ENCODE results near the gene GOLGA6L7.
"Not testable (repeated sequence)": the region's sequence is repeated elsewhere in the genome, so short reads cannot be mapped to it uniquely, and the experiment has no call there.

The GOLGA6L7 gene

DNA sequence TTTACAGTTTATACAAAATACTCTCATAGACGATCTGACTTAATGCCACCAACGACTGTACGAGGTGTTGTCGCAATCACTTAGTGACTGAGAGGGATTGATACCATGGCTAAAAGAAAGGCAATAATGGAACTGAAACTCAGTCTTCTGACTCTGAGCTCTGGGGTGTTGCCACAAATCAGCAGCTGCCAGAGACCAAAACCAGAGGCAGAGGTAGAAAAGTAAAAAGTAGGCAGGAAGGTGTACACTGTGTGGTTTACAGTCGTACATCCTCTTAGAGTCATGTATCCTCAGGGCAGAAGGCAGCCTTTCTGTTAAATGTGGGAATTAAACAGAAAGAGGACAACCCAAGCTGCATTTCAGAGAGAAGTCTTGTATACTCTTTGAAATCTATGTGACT, 1.2 kb downstream of the GOLGA6L7 start:
- not testable (repeated sequence) for DNase-seq (ENCODE audit: low read depth, low spot score)

DNA sequence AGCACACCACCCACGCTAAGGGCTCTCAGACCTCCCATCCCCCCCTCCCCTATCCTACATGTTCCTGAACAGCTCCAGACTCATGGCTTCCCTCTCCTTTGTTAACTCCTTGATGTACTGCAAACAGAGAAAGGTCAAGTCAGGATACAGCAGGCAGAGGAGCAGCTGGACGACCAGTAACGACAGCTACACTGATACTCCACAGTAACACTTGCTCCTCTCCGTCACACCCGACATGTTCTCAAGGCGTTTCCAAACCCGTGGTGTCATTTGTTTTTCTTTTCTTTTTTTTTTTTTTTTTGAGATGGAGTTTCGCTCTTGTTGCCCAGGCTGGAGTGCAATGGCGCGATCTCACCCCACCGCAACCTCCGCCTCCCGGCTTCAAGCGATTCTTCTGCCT, 4.3 kb downstream of the GOLGA6L7 start:
- not testable (repeated sequence) for DNase-seq (ENCODE audit: low read depth, low spot score)

DNA sequence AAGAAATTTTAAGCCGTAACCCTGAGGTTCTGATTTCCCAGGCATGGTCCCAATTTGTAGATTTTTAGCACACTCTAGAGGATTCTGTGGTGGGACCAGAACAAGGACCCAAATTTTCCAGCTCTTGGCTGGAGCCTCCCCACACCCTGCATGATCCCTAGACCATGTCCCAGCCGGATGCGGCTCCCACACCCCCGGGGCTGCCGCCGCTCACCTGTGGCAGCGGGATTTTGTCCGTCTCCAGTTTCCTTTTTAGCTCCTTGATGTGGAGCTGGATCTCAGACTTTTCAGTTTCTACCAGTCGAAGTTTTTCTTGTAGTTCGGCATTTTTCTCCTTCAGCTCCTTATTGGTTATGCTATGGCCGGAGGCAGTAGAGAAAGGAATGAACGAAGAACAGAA, 4.9 kb downstream of the GOLGA6L7 start:
- DNase-seq (ENCODE audit: low read depth, low spot score): not testable (repeated sequence)

DNA sequence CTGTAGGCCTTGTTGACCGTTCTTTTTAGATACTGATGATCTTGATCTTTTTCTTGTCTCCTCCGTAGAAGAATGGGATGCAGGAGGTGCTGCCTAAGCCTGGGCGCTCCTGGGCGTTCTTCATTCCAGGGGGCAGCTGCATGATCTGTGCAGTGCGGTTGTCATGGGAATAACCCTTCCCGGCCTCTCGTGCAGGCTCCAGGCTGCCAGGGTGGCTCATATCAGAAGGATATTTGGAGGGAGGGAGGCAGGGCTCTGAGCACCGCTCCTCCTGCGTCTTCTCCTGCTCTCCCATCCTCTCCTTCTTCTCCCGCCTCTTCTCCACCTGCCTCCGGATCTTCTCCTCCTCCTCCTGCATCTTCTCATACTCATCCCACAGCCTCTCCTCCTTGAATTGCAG, 6.2 kb downstream of the GOLGA6L7 start:
- DNase-seq (ENCODE audit: low read depth, low spot score): not testable (repeated sequence)

DNA sequence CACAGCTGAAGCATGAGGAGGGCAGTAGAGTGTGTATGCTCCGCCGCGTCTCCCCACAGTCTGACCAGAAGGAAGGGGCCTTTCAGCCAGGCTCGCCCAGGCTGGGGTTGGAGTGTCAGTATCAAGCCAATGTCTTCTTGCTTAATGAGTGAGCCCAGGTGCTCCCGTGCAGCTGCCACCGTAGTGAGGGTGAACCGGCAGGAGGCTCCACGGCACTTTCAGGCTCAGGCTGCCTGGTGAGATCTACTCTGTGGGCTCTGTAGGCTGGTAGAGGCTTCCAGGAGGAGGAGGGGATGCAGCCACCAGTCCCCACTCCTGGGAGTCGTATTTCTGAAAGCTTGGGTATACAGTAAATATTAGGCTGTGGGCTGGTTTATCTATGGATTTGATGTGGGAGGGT, 8.2 kb downstream of the GOLGA6L7 start:
- not testable (repeated sequence) for DNase-seq (ENCODE audit: low read depth, low spot score)

DNA sequence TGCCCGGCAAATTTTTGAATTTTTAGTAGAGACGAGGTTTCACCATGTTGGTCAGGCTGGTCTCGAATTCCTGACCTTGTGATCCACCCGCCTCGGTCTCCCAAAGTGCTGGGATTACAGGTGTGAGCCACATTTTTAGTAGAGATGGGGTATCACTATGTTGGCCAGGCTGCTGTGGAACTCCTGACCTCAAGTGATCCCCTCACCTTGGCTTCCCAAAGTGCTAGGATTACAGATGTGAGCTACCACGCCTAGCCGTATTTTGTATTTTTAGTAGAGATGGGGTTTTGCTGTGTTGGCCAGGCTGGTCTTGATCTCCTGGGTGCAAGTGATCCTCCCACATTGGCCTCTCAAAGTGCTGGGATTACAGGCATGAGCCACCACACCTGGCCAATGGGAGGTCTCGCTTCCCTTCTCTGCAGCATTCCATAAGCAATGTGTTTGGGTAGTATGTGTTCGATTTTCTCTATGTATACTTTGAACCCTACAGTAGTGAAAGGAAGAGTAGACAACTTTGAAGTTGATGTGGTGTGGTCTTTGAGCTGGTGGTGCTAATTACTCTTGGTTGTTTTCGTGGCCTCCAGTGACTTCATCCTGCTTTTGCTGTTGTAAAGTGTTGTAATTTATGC, 13.4 kb downstream of the GOLGA6L7 start:
- not testable (repeated sequence) for DNase-seq (ENCODE audit: low read depth, low spot score)

DNA sequence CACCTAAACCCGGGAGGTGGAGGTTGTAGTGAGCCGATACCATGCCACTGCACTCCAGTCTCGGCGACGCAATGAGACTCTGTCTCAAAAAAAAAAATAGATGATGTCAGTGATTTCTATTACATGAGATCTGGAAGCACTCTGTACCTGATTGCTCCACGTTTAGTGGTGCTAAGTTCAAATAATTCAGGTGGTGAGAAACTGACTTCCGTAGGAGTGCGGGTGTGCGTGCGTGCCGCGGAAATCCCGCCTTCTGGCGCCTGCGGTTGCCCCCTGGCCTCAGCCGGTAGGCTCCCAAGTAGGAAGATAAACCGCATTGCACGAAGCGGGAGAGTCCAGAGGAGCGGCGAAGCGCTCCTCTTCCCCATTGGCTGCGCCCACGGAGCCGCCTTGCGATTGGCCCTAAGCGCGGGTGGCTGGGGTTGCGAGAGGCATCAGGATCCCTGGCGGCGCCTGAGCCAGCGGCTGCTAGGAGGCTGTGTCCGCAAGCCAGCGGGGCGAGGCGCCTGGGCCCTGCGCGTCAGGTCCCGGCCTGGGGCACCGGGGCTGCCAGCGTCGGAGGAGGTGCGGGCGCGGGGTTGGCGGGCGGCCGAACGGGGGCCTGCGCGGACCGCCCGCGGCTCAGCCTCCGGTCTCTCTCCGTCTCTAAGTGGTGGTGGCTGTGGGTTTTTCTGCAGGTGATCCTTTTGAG, 16.4 kb downstream of the GOLGA6L7 start:
- peak; percentile 41 for DNase-seq (ENCODE audit: low read depth, low spot score)

DNA sequence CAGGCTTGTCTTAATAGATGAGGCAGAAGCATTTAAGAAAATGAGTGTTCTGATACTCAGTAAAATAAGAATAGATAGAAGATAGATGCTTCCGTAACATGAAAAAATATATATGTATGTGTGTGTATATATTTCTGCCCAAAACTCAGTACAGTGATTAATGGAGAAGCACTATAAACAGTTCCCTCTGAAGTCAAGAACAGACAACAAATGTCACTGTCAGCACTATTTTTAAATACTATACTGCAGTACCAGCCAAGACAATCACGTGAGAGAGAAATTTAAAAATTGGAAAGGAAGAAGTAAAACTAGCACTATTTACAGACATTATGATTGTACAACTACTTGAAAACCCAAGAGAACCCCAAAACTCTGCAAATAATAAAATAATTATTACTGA, 27.0 kb downstream of the GOLGA6L7 start:
- not testable (repeated sequence) for DNase-seq (ENCODE audit: low read depth, low spot score)

DNA sequence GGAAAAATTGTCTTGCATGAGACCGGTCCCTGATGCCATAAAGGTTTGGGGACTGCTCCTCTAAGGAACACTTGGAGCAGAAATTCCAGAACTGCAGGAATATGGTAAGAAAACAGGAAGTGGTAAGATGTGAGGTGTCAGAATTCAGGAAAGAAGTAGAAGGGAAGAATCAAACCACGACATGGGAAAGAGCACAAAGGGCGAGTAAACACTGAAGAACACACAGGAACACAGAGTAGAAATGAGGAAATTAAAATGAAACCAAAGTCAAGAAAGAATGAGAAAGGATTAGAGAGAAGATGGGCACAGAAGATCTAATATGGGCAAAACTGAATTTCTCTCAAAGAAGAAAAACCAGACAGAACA, 28.5 kb downstream of the GOLGA6L7 start:
- not testable (repeated sequence) for DNase-seq (ENCODE audit: low read depth, low spot score)

DNA sequence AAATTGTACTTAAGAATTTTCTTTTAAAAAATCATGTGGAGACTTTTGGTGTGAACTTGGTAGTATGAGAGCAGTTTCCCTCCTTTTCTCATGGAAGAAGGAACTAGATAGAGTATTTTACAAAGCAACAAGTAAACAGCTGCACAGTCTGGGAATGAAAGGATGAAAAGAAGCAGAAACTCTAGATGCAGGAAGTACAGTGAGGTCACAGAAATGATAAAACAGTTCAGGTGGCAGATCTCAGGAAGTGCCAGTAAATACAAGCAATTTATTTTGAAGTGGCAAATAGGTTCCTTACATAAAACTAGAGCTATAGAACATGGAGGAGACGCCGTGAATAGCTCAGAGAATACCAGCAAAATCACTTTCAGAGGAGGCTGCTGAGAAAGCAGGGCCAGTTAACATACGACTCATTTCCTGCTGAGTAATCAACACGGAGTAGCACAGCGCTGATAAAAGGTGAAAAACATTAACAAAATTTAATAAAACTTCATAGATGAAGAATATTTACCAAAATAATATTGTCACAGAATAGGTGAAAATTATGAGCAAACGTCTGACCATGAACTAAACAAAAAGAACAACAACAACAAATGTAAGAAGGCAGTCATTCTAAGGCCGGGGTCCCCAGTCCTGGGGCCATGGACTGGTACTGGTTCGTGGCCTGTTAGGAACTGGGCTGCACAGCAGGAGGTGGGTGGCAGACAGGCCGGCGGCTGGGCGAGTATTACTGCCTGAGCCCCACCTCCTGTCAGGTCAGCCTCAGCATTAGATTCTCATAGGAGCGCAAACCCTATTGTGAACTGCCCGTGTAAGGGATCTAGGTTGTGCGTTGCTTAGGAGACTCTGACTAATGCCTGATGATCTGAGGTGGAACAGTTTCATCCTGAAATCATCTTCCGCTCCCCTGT, 29.2 kb downstream of the GOLGA6L7 start:
- DNase-seq (ENCODE audit: low read depth, low spot score): not testable (repeated sequence)

DNA sequence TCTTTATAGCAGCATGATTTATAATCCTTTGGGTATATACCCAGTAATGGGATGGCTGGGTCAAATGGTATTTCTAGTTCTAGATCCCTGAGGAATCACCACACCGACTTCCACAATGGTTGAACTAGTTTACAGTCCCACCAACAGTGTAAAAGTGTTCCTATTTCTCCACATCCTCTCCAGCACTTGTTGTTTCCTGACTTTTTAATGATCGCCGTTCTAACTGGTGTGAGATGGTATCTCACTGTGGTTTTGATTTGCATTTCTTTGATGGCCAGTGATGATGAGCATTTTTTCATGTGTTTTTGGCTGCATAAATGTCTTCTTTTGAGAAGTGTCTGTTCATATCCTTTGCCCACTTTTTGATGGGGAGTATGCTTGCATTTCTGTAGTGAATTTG, 30.3 kb downstream of the GOLGA6L7 start:
- not testable (repeated sequence) for DNase-seq (ENCODE audit: low read depth, low spot score)

DNA sequence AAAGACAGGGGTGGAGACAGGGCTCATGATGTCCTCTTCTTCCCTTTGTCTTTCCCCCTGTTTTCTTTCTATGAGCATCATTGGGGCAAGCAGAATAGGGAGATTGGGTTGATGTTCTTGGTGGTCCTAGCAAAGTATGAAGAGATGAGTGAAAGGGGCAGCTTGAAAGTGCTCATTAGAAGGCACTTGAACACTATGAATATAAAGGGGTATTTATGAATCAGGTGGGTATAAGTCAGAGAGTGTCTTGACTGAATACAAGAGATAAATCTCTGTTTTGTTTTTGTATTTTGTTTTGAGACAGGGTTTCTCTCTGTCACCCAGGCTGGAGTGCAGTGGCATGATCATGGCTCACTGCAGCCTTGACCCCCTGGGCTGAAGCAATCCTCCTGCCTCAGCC, 34.4 kb downstream of the GOLGA6L7 start:
- not testable (repeated sequence) for DNase-seq (ENCODE audit: low read depth, low spot score)

DNA sequence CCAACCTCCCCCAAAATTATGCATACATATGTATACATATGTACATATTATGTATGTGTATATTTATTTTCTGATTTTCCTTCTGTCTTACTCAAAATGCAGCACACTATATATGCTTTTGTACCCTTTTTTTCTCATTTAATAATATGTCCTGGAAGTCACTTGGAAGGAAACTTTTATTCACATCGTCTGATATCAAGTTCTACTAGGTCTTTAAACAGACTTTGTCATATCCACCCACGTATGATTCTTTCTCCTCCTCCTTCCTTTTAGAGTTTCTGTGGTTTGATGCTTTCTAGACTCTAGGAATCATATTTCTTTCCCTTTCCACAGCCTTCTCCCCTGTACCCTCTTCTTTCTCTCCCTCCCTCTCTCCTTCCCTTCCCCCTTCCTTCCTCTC, 35.1 kb downstream of the GOLGA6L7 start:
- not testable (repeated sequence) for DNase-seq (ENCODE audit: low read depth, low spot score)

DNA sequence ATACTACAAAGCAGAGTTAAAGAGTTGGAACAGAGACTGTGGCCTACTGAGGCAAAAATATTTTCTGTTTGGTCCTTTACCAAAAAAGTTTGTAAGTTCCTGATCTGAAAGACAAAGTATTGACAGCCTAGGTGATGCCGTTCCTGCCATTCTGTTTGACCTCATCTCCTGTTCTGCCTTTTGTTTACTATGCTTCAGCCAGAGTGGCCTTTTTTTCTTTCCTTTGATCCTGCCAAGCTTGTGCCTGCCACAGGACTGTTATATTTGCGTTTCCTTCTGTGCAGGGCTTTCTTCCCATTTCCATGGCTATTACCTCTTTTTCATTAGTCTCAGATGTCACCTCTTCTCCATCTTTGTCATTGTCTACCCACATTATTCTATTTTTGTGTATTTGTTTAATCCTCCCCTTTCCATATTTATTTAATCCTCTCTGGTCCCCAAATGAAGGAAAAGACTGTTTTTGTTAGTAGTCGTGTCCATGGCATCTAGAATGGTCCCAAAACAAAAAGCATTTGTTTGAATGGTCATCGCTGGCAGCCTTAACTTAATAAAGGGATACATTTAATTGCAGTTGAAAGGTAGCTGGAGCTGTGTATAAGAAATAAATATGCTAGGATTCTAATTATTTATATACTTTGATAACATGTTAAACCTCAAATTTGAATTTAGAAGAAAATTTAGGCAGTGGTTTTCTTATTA, 36.4 kb downstream of the GOLGA6L7 start:
- DNase-seq (ENCODE audit: low read depth, low spot score): not testable (repeated sequence)

DNA sequence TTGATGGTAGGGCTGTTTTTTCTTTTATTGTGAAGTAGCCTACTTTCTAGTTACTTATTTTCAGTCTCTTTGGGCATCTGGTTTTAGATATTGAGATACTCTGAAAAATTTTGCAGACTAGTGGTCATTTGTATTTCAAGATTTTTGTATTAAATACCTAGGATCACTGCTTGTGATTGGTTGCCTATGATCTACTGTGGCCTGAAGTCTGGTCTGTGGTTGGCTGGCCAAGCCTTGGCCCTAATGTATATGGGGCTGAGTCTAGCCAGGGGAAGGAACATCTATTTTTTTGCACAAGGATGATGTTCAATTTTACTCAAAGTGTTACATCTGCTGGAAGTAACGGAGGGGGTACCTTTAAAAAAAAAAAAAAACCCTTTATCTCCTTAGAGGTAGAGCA, 38.0 kb downstream of the GOLGA6L7 start:
- DNase-seq (ENCODE audit: low read depth, low spot score): not testable (repeated sequence)

DNA sequence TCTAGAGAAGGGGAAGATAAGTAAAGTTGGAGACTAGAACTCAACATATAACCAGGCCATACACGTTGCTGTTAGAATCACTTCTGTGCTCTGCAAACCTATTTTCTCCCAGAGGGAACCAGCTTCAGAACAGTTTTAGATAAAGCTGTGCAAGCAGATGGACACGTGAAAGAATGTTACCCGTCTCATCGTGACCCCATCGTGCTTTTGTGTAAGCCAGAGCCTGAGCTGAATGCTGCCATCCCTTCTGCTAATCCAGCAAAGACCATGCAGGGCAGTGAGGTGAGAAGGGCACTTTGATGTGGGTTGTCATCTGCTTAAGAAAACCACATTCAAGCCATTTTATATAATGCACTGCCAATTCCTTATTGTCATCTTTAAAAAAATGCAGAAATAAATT, 40.3 kb downstream of the GOLGA6L7 start:
- DNase-seq (ENCODE audit: low read depth, low spot score): not testable (repeated sequence)

DNA sequence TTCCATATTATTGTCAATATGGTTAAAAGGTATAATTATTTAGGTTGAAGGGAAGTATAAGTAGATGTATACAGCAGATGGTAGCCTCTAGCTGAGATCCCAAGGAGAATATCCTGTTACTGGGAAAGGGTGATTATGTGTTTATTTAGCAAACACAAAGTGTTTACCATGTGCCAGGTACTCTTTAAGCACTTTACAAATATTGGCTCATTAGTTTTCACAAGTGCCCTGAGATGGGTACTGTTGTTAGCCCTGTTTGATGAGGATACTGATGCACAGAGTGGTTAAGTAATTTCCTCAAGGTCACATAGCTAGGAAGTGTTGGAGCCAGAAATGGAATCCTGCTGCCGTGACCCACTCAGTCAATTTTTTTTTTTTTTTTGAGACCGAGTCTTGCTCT, 48.1 kb downstream of the GOLGA6L7 start:
- DNase-seq (ENCODE audit: low read depth, low spot score): not testable (repeated sequence)

DNA sequence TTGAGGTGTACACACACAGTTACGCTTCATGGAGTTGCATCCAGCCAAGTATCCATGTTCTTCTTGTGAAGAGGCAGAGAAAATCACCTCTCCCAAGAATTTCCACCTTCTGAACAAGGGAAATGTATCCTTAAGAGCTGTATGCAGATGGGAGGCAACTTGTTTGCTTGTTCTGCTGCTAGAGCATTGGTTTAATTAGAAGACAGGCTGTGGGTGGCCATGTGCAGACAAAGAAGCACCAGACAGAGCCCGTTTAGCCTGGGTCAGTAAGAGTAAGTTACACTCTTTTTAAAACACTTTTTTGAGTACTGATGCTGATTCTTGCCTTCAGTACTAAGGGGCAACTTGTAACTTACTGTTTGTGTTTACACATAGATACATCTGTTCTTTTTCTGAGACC, 50.2 kb downstream of the GOLGA6L7 start:
- DNase-seq (ENCODE audit: low read depth, low spot score): not testable (repeated sequence)

DNA sequence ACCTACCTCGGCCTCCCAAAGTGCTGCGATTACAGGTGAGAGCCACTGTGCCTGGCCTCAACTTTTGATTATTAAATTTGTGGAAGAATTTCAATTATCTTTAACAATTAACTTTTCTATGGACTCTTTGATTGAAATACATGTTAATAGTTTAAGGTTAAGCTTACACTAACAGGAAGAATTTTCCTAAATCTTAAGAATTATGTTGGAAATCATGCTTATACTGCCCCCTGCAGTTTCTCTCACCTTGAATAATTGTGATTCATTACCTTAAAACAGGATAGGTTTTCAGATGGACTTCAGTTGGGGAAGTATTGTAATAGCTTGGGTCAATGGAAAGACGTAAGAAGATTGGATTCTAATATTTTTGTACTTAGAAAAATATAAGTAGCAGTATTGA, 54.2 kb downstream of the GOLGA6L7 start:
- not testable (repeated sequence) for DNase-seq (ENCODE audit: low read depth, low spot score)
